Right lobe of liver (tissue), 6 donors: ENCODE measurements around the gene ATAD1. TPM values are rescaled to one million over a fixed set of nuclear protein-coding genes. Genes with fewer than 3 reads are reported as not detected.
"Not testable (repeated sequence)": the region's sequence is repeated elsewhere in the genome, so short reads cannot be mapped to it uniquely, and the experiment has no call there.

Source experiments
- ATAC-seq, 4 donors: fragments of 200-7000 bp; cut with Tn5 transposase; one replicate each; pipeline ENCODE4 v1.9.1; 2020; ENCODE audit warnings: mild to moderate bottlenecking in 4 of 4, moderate library complexity in 4 of 4
- DNase-seq, 3 donors: peaks; one replicate each; pipeline ENCODE4 v3.0.0-alpha.2; 2020
- H3K27ac ChIP-seq, 3 donors: fragments of 200-600 bp; one replicate each; pipeline ENCODE4 v1.8.0; 2022
- H3K27me3 ChIP-seq, 2 donors: fragments of 200-600 bp; one replicate each; pipeline ENCODE4 v1.8.0; 2022
- H3K36me3 ChIP-seq, 4 donors: fragments of 200-600 bp; sonication (generic) in 1 of 4; one replicate each; pipeline versions ENCODE4 v1.5.1 to v1.8.0; 2017 to 2022; ENCODE audit warnings: control low read depth in 1 of 4
- H3K4me1 ChIP-seq, 4 donors: fragments of 200-600 bp; sonication (generic) in 1 of 4; one replicate each; pipeline versions ENCODE4 v1.5.1 to v1.8.0; 2017 to 2022; ENCODE audit warnings: control low read depth in 1 of 4
- H3K4me3 ChIP-seq, 3 donors: fragments of 200-600 bp; one replicate each; pipeline ENCODE4 v1.8.0; 2022
- H3K9me3 ChIP-seq, 4 donors: fragments of 200-600 bp; sonication (generic) in 1 of 4; one replicate each; pipeline versions ENCODE4 v1.5.1 to v1.8.0; 2017 to 2022; ENCODE audit warnings: control low read depth in 1 of 4
- POLR2A ChIP-seq: fragments of 450-650 bp; IDR thresholded peaks from one replicate; pipeline ENCODE4 v1.6.1; 2017; ENCODE audit warnings: antibody characterized with exemption, mild to moderate bottlenecking
- WGBS: methylation state at CpG from one replicate; pipeline ENCODE4 v1.1.6; 2018; ENCODE audit warnings: low coverage, low lambda C conversion rate; ENCODE audit not compliant: insufficient coverage; ENCODE audit errors: missing lambda C conversion rate; 5-methylcytosine and 5-hydroxymethylcytosine counted together
- intact Hi-C, 2 donors: fragments of 100-400 bp; cut with DNase I; formaldehyde crosslinking; loops; one replicate each; pipeline versions ENCODE4 v1.11.2 to v1.14.1; 2022
- total RNA-seq, 6 experiments: library from RNA; depleted of rRNA in 2 of 6; stranded (reverse); fragments of >200 nt in 2 of 6; fragmentation: NEBNext Ultra II Directional in 3 of 6; extraction: Animal tissue kit (Norgen Biotek cat#: 25700) in 3 of 6; gene quantifications; one replicate each; pipeline versions ENCODE4 v1.1.0 to v1.2.4, GENCODE V29; 2016 to 2023
- TF ChIP-seq, protein P1 (sequence below), 4 donors: fragments of 200-600 bp in 3 of 4; fragments of 450-650 bp in 1 of 4; IDR thresholded peaks; one replicate each; pipeline versions ENCODE4 v1.5.1 to v1.8.0; 2016 to 2022; ENCODE audit warnings: antibody characterized with exemption in 4 of 4, mild to moderate bottlenecking in 2 of 4
- donor health status: DM: no; HTN: yes; CAD: no.
- donor health status: DM: no; HTN: no; CAD: no.
- donor health status: DM: no; HTN: no; CAD: no.
- donor health status: DM: no; HTN: yes; CAD: no.
- donor health status: DM: no; HTN: yes; CAD: no.

The ATAD1 gene
- total RNA-seq, 6 experiments from 2014 or later: 17.4 to 24.2 (median 22.3) TPM

- TF ChIP-seq, protein P1, sequence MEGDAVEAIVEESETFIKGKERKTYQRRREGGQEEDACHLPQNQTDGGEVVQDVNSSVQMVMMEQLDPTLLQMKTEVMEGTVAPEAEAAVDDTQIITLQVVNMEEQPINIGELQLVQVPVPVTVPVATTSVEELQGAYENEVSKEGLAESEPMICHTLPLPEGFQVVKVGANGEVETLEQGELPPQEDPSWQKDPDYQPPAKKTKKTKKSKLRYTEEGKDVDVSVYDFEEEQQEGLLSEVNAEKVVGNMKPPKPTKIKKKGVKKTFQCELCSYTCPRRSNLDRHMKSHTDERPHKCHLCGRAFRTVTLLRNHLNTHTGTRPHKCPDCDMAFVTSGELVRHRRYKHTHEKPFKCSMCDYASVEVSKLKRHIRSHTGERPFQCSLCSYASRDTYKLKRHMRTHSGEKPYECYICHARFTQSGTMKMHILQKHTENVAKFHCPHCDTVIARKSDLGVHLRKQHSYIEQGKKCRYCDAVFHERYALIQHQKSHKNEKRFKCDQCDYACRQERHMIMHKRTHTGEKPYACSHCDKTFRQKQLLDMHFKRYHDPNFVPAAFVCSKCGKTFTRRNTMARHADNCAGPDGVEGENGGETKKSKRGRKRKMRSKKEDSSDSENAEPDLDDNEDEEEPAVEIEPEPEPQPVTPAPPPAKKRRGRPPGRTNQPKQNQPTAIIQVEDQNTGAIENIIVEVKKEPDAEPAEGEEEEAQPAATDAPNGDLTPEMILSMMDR (IDR thresholded peaks at IDR 0.05): no peak
- no peak for TF ChIP-seq POLR2A
- no peak for DNase-seq
- 85% methylated on average over 2 of the region's 2 CpGs for WGBS
- Histone ChIP-seq H3K27ac (no peak overlapping the region), H3K4me1 (no peaks in the 10 kb centered on the region), H3K36me3 (peaks cover 0 to 5% (median 0%) of the 10 kb centered on the region in 4 donors), H3K4me3 (no peak overlapping the region), H3K27me3 (no peaks in the 10 kb centered on the region), H3K9me3 (no peaks in the 10 kb centered on the region)
- intact Hi-C loops: no loop called here
- no peak for ATAC-seq
Measured at GRCh38 chr10:87804939-87805569, 13.0 kb downstream of the ATAD1 start.

GRCh38 chr10:87803831-87804230 is 14.2 kb downstream of the ATAD1 start:
- H3K27ac ChIP-seq: no peak overlapping the region
- H3K9me3 ChIP-seq: no peaks in the 10 kb centered on the region
- intact Hi-C loops: no loop called here
- no peak for ATAC-seq
- H3K36me3 ChIP-seq: peaks cover 0 to 5% (median 0%) of the 10 kb centered on the region in 4 donors
- no peak for DNase-seq
- H3K4me3 ChIP-seq: no peak overlapping the region
- TF ChIP-seq POLR2A: no peak
- TF ChIP-seq, protein P1 (IDR thresholded peaks at IDR 0.05): no peak
- H3K4me1 ChIP-seq: no peaks in the 10 kb centered on the region
- H3K27me3 ChIP-seq: no peaks in the 10 kb centered on the region

GRCh38 chr10:87803328-87803727 is 14.7 kb downstream of the ATAD1 start:
- Histone ChIP-seq H3K9me3 (no peaks in the 10 kb centered on the region), H3K36me3 (peaks cover 0 to 5% (median 0%) of the 10 kb centered on the region in 4 donors), H3K4me1 (no peaks in the 10 kb centered on the region), H3K27me3 (no peaks in the 10 kb centered on the region), H3K27ac (no peak overlapping the region), H3K4me3 (no peak overlapping the region)
- intact Hi-C loops: no loop called here
- DNase-seq (no peak), ATAC-seq (no peak)
- WGBS: 94% methylated on average over 4 of the region's 4 CpGs
- TF ChIP-seq, protein P1 (IDR thresholded peaks at IDR 0.05): no peak
- TF ChIP-seq POLR2A: no peak

DNA sequence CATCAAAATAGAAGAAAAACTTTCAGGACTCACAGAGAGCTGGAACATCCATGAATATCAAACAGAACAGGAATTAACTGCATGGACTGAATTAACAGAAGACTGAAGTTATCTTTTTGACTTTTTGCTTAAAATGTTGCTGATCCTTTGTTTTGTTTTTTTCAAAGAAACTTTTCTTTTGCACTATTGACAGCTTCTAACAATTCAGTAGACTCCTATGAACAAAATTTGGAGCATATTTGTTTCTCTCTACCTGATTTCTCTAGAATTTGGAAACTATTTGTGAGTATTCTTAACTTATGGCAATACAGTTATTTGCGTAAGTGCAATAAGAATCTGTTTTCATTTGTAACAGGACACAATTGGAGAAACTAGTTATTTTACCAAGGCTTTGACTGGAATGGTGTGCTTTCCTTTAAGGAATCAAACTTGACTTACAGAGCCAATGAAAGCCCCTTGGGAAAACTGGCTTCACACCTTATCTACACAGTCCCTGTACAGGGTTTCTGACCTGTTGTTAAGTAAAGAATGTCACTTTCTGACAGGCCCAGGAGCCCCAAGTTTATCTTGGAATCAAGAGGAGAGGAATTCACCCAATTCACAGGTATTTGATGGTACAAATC is 16.1 kb downstream of the ATAD1 start:
- H3K27me3 ChIP-seq, intact Hi-C loops, H3K36me3 ChIP-seq, H3K4me3 ChIP-seq, H3K4me1 ChIP-seq, DNase-seq, H3K9me3 ChIP-seq, H3K27ac ChIP-seq, ATAC-seq: not testable (repeated sequence)
- 100% methylated on average over 1 of the region's 1 CpG for WGBS

- H3K4me1 ChIP-seq: peaks cover 0 to 8% (median 0%) of the 10 kb centered on the region in 4 donors
- 92% methylated on average over 1 of the region's 1 CpG for WGBS
- TF ChIP-seq POLR2A: no peak
- TF ChIP-seq, protein P1 (IDR thresholded peaks at IDR 0.05): no peak
- no peak for DNase-seq
- intact Hi-C loops: no loop called here
- no peaks in the 10 kb centered on the region for H3K27me3 ChIP-seq
- H3K4me3 ChIP-seq: no peak overlapping the region
- H3K27ac ChIP-seq: no peak overlapping the region
- H3K36me3 ChIP-seq: peaks cover 0 to 5% (median 0%) of the 10 kb centered on the region in 4 donors
- H3K9me3 ChIP-seq: no peaks in the 10 kb centered on the region
- no peak for ATAC-seq
Measured at GRCh38 chr10:87799860-87800259, 18.2 kb downstream of the ATAD1 start.
